HFF-Myc (cell line): ENCODE data around the gene COL4A1.

Source experiments
- DNase-seq: peaks from one replicate; pipeline ENCODE4 v3.0.0-alpha.2; 2011; ENCODE audit warnings: low read depth; ENCODE audit errors: extremely low read depth
- H3K4me3 ChIP-seq: replicated peaks from 2 replicates; pipeline ENCODE4 v1.5.1; 2011; ENCODE audit warnings: low read depth, mild to moderate bottlenecking, control low read depth, low read length
- CTCF ChIP-seq: IDR thresholded peaks from 2 replicates; pipeline ENCODE4 v1.5.1; 2012; ENCODE audit warnings: mild to moderate bottlenecking, low read depth, low read length, control low read depth; ENCODE audit errors: missing control alignments

Gene COL4A1

GRCh38 chr13:110106726-110107125, 200.2 kb downstream of the COL4A1 start:
- no peak for DNase-seq
- no peak for TF ChIP-seq CTCF
- no peak overlapping the region for H3K4me3 ChIP-seq

- no peak for TF ChIP-seq CTCF
- H3K4me3 ChIP-seq = no peak overlapping the region
- no peak for DNase-seq
Observed at GRCh38 chr13:110105136-110105535, 201.8 kb downstream of the COL4A1 start.

- no peak overlapping the region for H3K4me3 ChIP-seq
- no peak for TF ChIP-seq CTCF
- no peak for DNase-seq
Observed at GRCh38 chr13:110103534-110103933, 203.4 kb downstream of the COL4A1 start.

GRCh38 chr13:110103026-110103425, 203.9 kb downstream of the COL4A1 start:
- no peak for DNase-seq
- TF ChIP-seq CTCF = no peak

GRCh38 chr13:110102053-110102452, 204.9 kb downstream of the COL4A1 start:
- no peak overlapping the region for H3K4me3 ChIP-seq
- TF ChIP-seq CTCF = no peak
- no peak for DNase-seq

More at GRCh38 chr13:110103026-110103425, 203.9 kb downstream of the COL4A1 start:
- H3K4me3 ChIP-seq = no peak overlapping the region

GRCh38 chr13:110099922-110100321, 207.0 kb downstream of the COL4A1 start:
- no peak for TF ChIP-seq CTCF
- no peak overlapping the region for H3K4me3 ChIP-seq
- DNase-seq = no peak
